Measurements from ENCODE around the gene NTM.

GRCh38 chr11:132137289-132137980, 767.0 kb downstream of the NTM start:
- no peak for TF ChIP-seq POLR2AphosphoS5 (IDR thresholded peaks at IDR 0.05; ENCODE audit: borderline replicate concordance, low read depth, low read length)
- TF ChIP-seq EZH2 (IDR thresholded peaks at IDR 0.05): no peak
